Neural progenitor cell (in vitro differentiated cells): ENCODE results near the gene IFNAR1. TPM values are rescaled to one million over a fixed set of nuclear protein-coding genes. Genes with fewer than 3 reads are reported as not detected.
A peak's percentile ranks its signal among the peaks of the same experiment; 100 is the strongest.

Experiments used
- DNase-seq: peaks from one replicate; pipeline ENCODE4 v3.0.0-alpha.2; 2016; ENCODE audit warnings: low spot score
- H2AFZ ChIP-seq: fragments of 200-600 bp; sonication (generic); replicated peaks from 2 replicates; pipeline ENCODE4 v1.6.1; 2016; ENCODE audit warnings: antibody characterized with exemption
- H3F3A ChIP-seq: fragments of 200-600 bp; sonication (generic); 2 replicates; pipeline ENCODE4 v1.6.1; 2016; ENCODE audit warnings: antibody characterized with exemption, low read depth
- H3K27ac ChIP-seq: fragments of 200-600 bp; sonication (generic); 2 replicates; pipeline ENCODE4 v1.5.1; 2016; ENCODE audit warnings: mild to moderate bottlenecking
- H3K27me3 ChIP-seq: fragments of 200-600 bp; sonication (generic); 2 replicates; pipeline ENCODE4 v1.6.1; 2016; ENCODE audit warnings: mild to moderate bottlenecking, moderate library complexity
- H3K36me3 ChIP-seq: fragments of 200-600 bp; sonication (generic); 2 replicates; pipeline ENCODE4 v1.5.1; 2016
- H3K4me1 ChIP-seq: fragments of 200-600 bp; sonication (generic); 2 replicates; pipeline ENCODE4 v1.6.1; 2016; ENCODE audit warnings: mixed run types
- H3K4me2 ChIP-seq: fragments of 200-600 bp; sonication (generic); 2 replicates; pipeline ENCODE4 v1.6.1; 2016
- H3K4me3 ChIP-seq: fragments of 200-600 bp; sonication (generic); 2 replicates; pipeline ENCODE4 v1.5.1; 2016
- H3K79me2 ChIP-seq: fragments of 200-600 bp; sonication (generic); 2 replicates; pipeline ENCODE4 v1.6.1; 2016; ENCODE audit warnings: low read depth
- H3K9ac ChIP-seq: fragments of 200-600 bp; sonication (generic); 2 replicates; pipeline ENCODE4 v1.6.1; 2016
- H3K9me3 ChIP-seq: fragments of 200-600 bp; sonication (generic); 2 replicates; pipeline ENCODE4 v1.5.1; 2016; ENCODE audit warnings: low read depth
- H4K20me1 ChIP-seq: fragments of 200-600 bp; sonication (generic); 2 replicates; pipeline ENCODE4 v1.6.1; 2016; ENCODE audit warnings: low read depth
- H3K27ac Mint-ChIP-seq: 3 replicates; pipeline ENCODE4 v1.8.0; 2021; ENCODE audit warnings: mixed read lengths
- H3K27me3 Mint-ChIP-seq: 2 replicates; pipeline ENCODE4 v1.8.0; 2022; ENCODE audit warnings: low read depth, mild to moderate bottlenecking, inconsistent platforms, moderate library complexity, mixed read lengths; ENCODE audit not compliant: insufficient read depth
- H3K36me3 Mint-ChIP-seq: 3 replicates; pipeline ENCODE4 v1.8.0; 2021; ENCODE audit warnings: mixed read lengths
- H3K4me1 Mint-ChIP-seq: 3 replicates; pipeline ENCODE4 v1.8.0; 2021; ENCODE audit warnings: mixed read lengths
- H3K4me3 Mint-ChIP-seq: 3 replicates; pipeline ENCODE4 v1.8.0; 2021; ENCODE audit warnings: mild to moderate bottlenecking, moderate library complexity, mixed read lengths
- H3K9me3 Mint-ChIP-seq: 3 replicates; pipeline ENCODE4 v1.8.0; 2020; ENCODE audit warnings: mixed read lengths
- CTCF ChIP-seq: fragments of 200-600 bp; sonication (generic); IDR thresholded peaks from 2 replicates; pipeline ENCODE4 v1.5.1; 2017; ENCODE audit warnings: antibody characterized with exemption, mild to moderate bottlenecking
- EZH2 ChIP-seq: fragments of 200-600 bp; sonication (generic); IDR thresholded peaks from 2 replicates; pipeline ENCODE4 v1.6.1; 2017; ENCODE audit warnings: antibody characterized with exemption, mild to moderate bottlenecking, moderate library complexity
- EZH2phosphoT487 ChIP-seq: fragments of 200-600 bp; sonication (generic); IDR thresholded peaks from 2 replicates; pipeline ENCODE4 v1.6.1; 2017; ENCODE audit warnings: antibody characterized with exemption
- total RNA-seq: library from RNA; depleted of rRNA; stranded (reverse); fragments of >200 nt; gene quantifications from 2 replicates; pipeline ENCODE4 v1.2.3, GENCODE V29; 2015; ENCODE audit warnings: low replicate concordance

The IFNAR1 gene
- total RNA-seq, 1 donor from 2014 or later = 9.5 TPM

- H3K36me3 ChIP-seq = no peaks in the 10 kb centered on the region
- no peaks in the 10 kb centered on the region for H3K36me3 Mint-ChIP-seq
- peaks cover 8% of the 10 kb centered on the region for H3K4me1 Mint-ChIP-seq
- H3K4me2 ChIP-seq = no peak overlapping the region
- H4K20me1 ChIP-seq = no peaks in the 10 kb centered on the region
- peaks cover 12% of the 10 kb centered on the region for H3F3A ChIP-seq
- no peaks in the 10 kb centered on the region for H3K27me3 ChIP-seq
- no peak overlapping the region for H3K9ac ChIP-seq
- H3K27me3 Mint-ChIP-seq = peaks cover 8% of the 10 kb centered on the region
- H3K4me3 Mint-ChIP-seq = no peak overlapping the region
- no peak overlapping the region for H2AFZ ChIP-seq
- no peak for DNase-seq
- H3K27ac ChIP-seq = no peak overlapping the region
- TF ChIP-seq EZH2phosphoT487 (no peak), CTCF (no peak), EZH2 (no peak)
- no peak overlapping the region for H3K4me3 ChIP-seq
- H3K27ac Mint-ChIP-seq = peak overlapping the region; percentile 1
- H3K4me1 ChIP-seq = no peaks in the 10 kb centered on the region
- no peaks in the 10 kb centered on the region for H3K79me2 ChIP-seq
- H3K9me3 Mint-ChIP-seq = no peaks in the 10 kb centered on the region
- no peaks in the 10 kb centered on the region for H3K9me3 ChIP-seq
Observed at GRCh38 chr21:33398361-33398760, 73.6 kb downstream of the IFNAR1 start.

DNA sequence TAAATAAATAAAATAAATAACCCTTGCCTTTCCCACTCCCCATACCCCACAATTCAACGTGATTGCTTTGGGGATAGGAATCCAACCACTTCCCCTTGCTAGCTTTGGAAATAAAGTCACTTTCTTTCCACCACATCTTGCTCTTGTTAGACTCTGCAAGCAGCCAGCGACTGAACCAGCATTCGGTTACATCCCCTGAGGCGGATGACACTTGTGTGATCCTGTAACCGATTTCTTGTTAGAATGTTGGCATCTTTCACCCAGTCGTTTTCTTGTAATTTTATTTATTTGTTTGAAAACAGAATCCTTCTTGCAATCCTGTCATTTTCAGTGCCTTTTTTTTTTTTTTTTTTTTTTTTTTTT is 76.8 kb downstream of the IFNAR1 start:
- no peak overlapping the region for H3K4me3 ChIP-seq
- Mint-ChIP-seq H3K4me3 (no peak overlapping the region), H3K36me3 (peaks cover 4% of the 10 kb centered on the region), H3K4me1 (peaks cover 8% of the 10 kb centered on the region), H3K27ac (no peak overlapping the region), H3K27me3 (peaks cover 10% of the 10 kb centered on the region), H3K9me3 (no peaks in the 10 kb centered on the region)
- no peaks in the 10 kb centered on the region for H3K36me3 ChIP-seq
- H3F3A ChIP-seq = peaks cover 20% of the 10 kb centered on the region
- no peak for DNase-seq
- H3K4me2 ChIP-seq = no peak overlapping the region
- H2AFZ ChIP-seq = no peak overlapping the region
- H3K4me1 ChIP-seq = no peaks in the 10 kb centered on the region
- H3K27ac ChIP-seq = no peak overlapping the region
- H3K79me2 ChIP-seq = peaks cover 32% of the 10 kb centered on the region
- no peak for TF ChIP-seq EZH2
- TF ChIP-seq CTCF = no peak
- no peak for TF ChIP-seq EZH2phosphoT487
- no peaks in the 10 kb centered on the region for H3K9me3 ChIP-seq
- H3K9ac ChIP-seq = no peak overlapping the region
- no peaks in the 10 kb centered on the region for H3K27me3 ChIP-seq
- peaks cover 11% of the 10 kb centered on the region for H4K20me1 ChIP-seq

- Histone ChIP-seq H3K4me1 (no peaks in the 10 kb centered on the region), H3K27ac (no peak overlapping the region)
- peak; percentile 59 for DNase-seq
Observed at GRCh38 chr21:33402001-33402979, 77.5 kb downstream of the IFNAR1 start.

More at GRCh38 chr21:33402001-33402979, 77.5 kb downstream of the IFNAR1 start:
- Mint-ChIP-seq H3K36me3 (peaks cover 4% of the 10 kb centered on the region), H3K27me3 (peaks cover 10% of the 10 kb centered on the region), H3K4me1 (peaks cover 8% of the 10 kb centered on the region), H3K27ac (no peak overlapping the region), H3K9me3 (no peaks in the 10 kb centered on the region), H3K4me3 (peak overlapping the region; percentile 85)
- Histone ChIP-seq H3K4me3 (peak overlapping the region; percentile 82), H3K9me3 (no peaks in the 10 kb centered on the region), H3K36me3 (no peaks in the 10 kb centered on the region), H4K20me1 (peaks cover 14% of the 10 kb centered on the region), H3F3A (peaks cover 20% of the 10 kb centered on the region), H3K4me2 (peak overlapping the region; percentile 83), H3K27me3 (no peaks in the 10 kb centered on the region), H3K79me2 (peaks cover 39% of the 10 kb centered on the region), H2AFZ (peak overlapping the region; percentile 62), H3K9ac (no peak overlapping the region)
- no peak for TF ChIP-seq EZH2phosphoT487
- no peak for TF ChIP-seq EZH2
- no peak for TF ChIP-seq CTCF
